AG10803 (cell line): ENCODE data around the gene CHD2.

Experiments used
- DNase-seq: peaks from one replicate; pipeline ENCODE4 v3.0.0; 2010; ENCODE audit warnings: low read depth
- H3K4me3 ChIP-seq: 2 replicates; pipeline ENCODE4 v1.5.1; 2011; ENCODE audit warnings: mild to moderate bottlenecking, low read length, control low read depth
- TF ChIP-seq, protein P1 (sequence below): conservative IDR thresholded peaks from 2 replicates; pipeline ENCODE4 v1.5.1; 2011; ENCODE audit warnings: mild to moderate bottlenecking, low read length, control low read depth, inconsistent platforms

The CHD2 gene

DNA sequence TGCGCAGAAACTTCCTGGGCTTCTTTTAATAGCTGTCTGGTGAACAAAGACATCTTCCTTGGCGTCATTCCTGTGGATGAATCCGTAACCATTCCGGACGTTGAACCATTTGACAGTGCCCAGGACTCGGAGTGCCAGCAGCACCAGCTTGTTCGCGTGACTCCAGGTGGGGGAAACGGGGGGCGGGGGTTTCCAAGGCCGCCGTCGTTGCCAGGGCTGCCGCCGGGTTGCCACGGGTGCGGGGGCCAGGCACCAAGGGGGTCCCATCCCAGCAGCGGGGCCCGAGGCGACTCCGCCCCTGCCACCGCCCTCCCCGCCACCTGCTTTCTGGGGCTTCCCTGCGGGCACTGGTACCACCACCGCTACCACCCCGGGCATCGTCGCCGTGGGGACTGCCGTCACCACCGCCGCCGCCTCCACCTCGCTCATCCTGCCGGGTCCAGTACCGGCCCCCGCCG, 166.1 kb downstream of the CHD2 start:
- TF ChIP-seq, protein P1, sequence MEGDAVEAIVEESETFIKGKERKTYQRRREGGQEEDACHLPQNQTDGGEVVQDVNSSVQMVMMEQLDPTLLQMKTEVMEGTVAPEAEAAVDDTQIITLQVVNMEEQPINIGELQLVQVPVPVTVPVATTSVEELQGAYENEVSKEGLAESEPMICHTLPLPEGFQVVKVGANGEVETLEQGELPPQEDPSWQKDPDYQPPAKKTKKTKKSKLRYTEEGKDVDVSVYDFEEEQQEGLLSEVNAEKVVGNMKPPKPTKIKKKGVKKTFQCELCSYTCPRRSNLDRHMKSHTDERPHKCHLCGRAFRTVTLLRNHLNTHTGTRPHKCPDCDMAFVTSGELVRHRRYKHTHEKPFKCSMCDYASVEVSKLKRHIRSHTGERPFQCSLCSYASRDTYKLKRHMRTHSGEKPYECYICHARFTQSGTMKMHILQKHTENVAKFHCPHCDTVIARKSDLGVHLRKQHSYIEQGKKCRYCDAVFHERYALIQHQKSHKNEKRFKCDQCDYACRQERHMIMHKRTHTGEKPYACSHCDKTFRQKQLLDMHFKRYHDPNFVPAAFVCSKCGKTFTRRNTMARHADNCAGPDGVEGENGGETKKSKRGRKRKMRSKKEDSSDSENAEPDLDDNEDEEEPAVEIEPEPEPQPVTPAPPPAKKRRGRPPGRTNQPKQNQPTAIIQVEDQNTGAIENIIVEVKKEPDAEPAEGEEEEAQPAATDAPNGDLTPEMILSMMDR, result no peak
- no peak for DNase-seq
- no peak overlapping the region for H3K4me3 ChIP-seq

DNA sequence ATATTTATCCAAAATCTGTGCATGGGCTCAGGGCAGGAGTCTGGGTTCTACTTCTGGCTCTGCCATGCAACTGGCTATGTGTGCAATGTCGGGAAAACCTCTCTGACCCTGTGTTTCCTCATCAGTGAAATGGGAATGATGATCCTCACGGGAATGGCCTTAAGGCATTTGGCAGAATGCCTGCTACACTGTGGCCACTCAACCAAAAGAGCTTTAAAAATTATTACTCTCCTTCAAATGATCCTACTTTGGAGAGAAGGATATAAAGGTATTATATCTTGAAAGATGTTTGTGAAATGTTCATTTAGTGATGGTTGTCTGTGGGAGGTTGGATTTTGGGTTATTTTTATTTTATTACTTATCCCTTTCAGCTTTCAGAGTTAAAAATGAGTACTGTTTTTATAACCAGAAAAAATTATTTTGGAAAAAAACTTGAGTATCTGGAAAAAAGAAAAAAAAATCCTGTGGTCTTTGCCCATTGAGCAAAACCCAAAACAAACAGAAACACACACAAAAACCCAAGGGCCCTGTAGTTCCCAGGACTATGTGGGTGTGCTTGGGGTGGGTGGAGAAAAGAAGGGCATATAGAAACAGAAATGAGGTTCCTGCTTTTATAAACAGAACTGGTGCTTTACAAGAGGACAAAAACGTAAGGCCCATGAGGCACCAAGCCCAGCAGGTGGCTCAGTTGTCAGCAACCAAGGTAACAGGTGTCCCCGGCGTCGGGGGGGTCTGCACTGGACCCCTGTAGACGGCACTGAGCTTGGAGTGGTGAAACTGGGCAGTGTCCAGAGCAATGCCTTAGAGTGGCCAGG, 166.9 kb downstream of the CHD2 start:
- TF ChIP-seq, protein P1, result no peak
- no peak for DNase-seq
- no peak overlapping the region for H3K4me3 ChIP-seq

DNA sequence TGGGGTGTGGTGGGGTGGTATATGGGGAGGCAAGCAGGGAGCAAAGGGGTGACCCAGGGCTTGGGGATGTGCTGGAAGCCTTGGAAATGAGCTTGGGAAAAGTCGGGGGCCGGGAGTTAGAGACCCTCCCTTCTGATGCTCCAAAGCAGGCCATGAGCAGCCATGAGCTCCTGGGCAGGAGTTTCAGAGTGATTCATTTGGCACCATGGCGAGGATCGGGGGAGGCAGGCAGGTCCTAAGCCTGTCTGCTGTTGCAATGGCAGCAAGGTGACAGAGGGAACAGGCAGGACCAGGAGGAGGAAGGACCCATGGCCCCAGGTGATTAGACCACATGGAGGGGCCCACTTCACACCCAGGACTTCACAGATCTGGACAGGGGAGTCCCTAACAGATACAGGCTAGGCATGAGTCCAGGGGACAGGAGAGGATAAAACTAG, 167.5 kb downstream of the CHD2 start:
- TF ChIP-seq, protein P1, result no peak
- DNase-seq, result no peak
- no peak overlapping the region for H3K4me3 ChIP-seq

DNA sequence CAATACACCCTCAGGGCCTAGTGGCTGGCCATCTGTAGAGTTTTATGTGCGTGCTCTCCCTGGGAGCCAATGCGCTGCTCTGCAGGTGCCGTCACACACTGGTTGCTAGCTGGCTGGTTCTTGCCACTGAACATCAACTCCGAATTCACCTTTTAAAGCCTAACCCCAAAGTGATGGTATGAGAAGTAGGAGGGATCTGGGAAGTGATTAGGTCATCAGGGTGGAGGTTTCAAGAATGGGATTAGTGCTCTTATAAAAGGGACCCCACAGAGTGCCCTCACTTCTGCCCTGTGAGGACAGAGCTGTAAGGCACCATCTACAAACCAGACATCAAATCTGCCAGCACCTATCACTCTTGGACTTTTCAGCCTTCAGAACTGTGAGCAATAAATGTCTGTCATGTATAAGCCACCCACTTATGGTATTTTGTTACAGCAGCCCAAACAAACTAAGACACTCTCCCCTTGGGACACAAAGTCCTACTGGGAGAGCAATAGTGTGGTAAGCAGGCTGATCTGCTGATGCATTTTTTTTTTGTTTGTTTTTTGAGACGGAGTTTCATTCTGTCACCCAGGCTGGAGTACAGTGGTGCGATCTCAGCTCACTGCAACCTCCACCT, 168.6 kb downstream of the CHD2 start:
- DNase-seq, result no peak
- no peak overlapping the region for H3K4me3 ChIP-seq
- TF ChIP-seq, protein P1, result no peak

DNA sequence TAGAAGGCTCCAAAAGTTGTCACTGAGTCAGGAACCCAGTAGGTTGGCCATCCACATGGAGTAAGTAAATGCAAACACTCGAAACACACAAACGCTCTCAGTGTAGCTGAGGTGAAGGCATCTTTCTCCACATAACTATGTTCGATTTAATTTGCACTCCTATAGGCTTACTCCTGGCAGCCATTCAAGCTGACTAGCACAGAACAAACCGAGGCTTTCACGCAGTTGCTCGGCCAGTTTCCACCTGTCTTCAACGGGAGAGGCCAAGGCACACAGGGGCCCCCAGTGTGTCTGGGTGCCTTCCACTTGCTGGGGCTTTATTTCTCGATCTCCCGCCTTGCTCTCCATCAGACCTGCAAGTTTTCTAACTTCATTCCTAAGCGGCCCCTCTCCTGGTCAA, 170.0 kb downstream of the CHD2 start:
- no peak overlapping the region for H3K4me3 ChIP-seq
- TF ChIP-seq, protein P1, result no peak
- no peak for DNase-seq

DNA sequence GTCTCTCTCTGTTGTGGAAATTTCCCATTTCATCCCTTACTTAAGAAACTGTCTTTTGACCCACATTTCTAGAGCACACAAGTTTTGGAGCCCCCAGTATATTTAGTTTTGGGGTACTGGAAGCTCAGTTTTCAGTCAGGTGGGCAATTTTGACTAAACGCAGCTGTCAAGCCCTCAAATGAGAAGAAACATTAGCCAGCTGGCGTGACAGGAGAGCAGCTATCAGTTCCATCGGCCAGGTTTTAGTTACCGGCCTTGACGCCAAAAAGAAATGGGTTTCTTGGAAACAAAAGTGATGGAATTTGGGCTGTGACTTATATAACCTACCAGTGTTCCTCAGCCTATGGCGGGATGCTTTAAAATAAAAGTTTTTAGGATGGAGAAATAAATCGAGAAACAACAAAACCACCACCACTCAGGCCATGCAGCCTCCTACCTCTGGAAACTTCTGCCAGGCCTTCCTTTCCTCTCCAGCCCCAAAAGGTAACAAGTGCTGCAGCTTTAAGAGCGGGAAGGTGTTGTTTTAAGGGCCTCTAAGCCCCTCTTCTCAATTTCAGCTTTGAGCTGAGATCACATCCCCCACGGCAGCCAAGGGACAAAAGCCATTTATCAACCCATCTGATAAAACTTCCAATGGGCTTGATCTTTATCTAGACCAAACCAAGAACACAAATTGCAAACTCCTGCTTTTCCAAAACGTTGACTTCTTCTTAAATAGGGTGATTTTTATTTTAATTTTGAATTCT, 170.6 kb downstream of the CHD2 start:
- TF ChIP-seq, protein P1, result no peak
- no peak overlapping the region; the same call in 1 of the 2 replicates for H3K4me3 ChIP-seq
- no peak for DNase-seq
